Activated naive CD8-positive, alpha-beta T cell treated with anti-CD3 and anti-CD28 coated beads, Interleukin-2, amount 50 U/mL, for 24 hours (primary cell): ENCODE measurements around the gene HNRNPC.
"Not testable (repeated sequence)": the region's sequence is repeated elsewhere in the genome, so short reads cannot be mapped to it uniquely, and the experiment has no call there.

Source experiments
- ATAC-seq: fragments of 150-1000 bp; cut with Tn5 transposase; one replicate; pipeline ENCODE4 v1.10.0; 2021
- DNase-seq: peaks from one replicate; pipeline ENCODE4 v3.0.0; 2021
- H3K27ac Mint-ChIP-seq: one replicate; pipeline ENCODE4 v1.8.0; 2021; ENCODE audit warnings: mild to moderate bottlenecking, mixed read lengths
- H3K27me3 Mint-ChIP-seq: one replicate; pipeline ENCODE4 v1.8.0; 2021; ENCODE audit warnings: mixed read lengths
- H3K36me3 Mint-ChIP-seq: one replicate; pipeline ENCODE4 v1.8.0; 2021; ENCODE audit warnings: low read depth, mixed read lengths
- H3K4me1 Mint-ChIP-seq: one replicate; pipeline ENCODE4 v1.8.0; 2021; ENCODE audit warnings: mixed read lengths
- H3K4me3 Mint-ChIP-seq: one replicate; pipeline ENCODE4 v1.8.0; 2021; ENCODE audit warnings: mild to moderate bottlenecking, moderate library complexity, mixed read lengths
- H3K9me3 Mint-ChIP-seq: one replicate; pipeline ENCODE4 v1.8.0; 2021; ENCODE audit warnings: mixed read lengths

The HNRNPC gene

GRCh38 chr14:21191261-21191808 lies 77.9 kb downstream of the HNRNPC start:
- Mint-ChIP-seq H3K36me3 (no peaks in the 10 kb centered on the region), H3K27me3 (no peaks in the 10 kb centered on the region), H3K27ac (no peak overlapping the region), H3K4me1 (peaks cover 12% of the 10 kb centered on the region), H3K4me3 (peak overlapping the region; percentile 65), H3K9me3 (no peaks in the 10 kb centered on the region)
- DNase-seq (no peak), ATAC-seq (no peak)

DNA sequence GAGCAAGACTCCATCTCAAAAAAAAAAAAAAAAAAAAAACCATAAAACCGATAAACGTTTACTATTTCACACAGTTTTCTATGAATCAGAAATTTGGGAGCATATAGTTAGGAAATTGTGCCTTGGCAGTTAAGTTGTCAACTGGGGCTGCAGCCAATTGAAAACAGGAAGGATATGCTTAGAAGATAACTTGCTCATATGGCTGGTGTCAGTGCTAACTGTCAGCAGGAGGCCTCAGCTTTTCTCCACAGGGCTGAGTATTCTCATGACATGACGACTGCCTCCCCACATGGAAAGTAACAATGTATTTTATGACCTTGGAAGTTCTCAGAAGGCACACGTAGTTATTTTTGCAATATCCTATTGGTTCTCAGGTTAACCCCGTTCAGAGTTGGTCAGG lies 83.8 kb downstream of the HNRNPC start:
- peaks cover 14% of the 10 kb centered on the region for H3K9me3 Mint-ChIP-seq
- H3K4me1 Mint-ChIP-seq = no peaks in the 10 kb centered on the region
- H3K36me3 Mint-ChIP-seq = peaks cover 2% of the 10 kb centered on the region
- H3K4me3 Mint-ChIP-seq = no peak overlapping the region
- no peak overlapping the region for H3K27ac Mint-ChIP-seq
- H3K27me3 Mint-ChIP-seq = peaks cover 11% of the 10 kb centered on the region
- ATAC-seq (no peak), DNase-seq (no peak)

- DNase-seq = no peak
- Mint-ChIP-seq H3K9me3 (peaks cover 14% of the 10 kb centered on the region), H3K27me3 (peaks cover 11% of the 10 kb centered on the region), H3K4me1 (no peaks in the 10 kb centered on the region), H3K4me3 (no peak overlapping the region), H3K27ac (no peak overlapping the region), H3K36me3 (peaks cover 2% of the 10 kb centered on the region)
- ATAC-seq = no peak
Measured at GRCh38 chr14:21184254-21184653, 85.0 kb downstream of the HNRNPC start.

DNA sequence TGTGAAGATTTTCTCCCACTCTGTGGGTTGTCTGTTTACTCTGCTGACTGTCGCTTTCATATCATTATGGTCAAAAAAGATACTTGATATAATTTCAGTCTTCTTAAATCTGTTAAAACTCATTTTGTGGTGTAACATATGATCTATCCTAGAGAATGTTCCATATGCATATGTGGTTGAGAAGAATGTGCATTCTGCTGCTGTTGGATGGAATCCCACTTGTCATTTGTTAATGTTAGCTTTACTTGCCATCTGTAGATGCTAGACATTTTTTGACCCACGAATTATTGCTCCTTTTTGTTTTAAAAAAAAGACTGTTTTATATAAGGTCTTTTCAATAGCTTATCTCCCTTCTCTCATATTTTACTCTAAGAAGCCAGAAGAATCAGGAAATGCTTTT lies 87.1 kb downstream of the HNRNPC start:
- no peak for DNase-seq
- Mint-ChIP-seq H3K4me3 (no peak overlapping the region), H3K4me1 (no peaks in the 10 kb centered on the region), H3K27ac (no peak overlapping the region), H3K36me3 (peaks cover 2% of the 10 kb centered on the region), H3K9me3 (peaks cover 14% of the 10 kb centered on the region), H3K27me3 (peaks cover 13% of the 10 kb centered on the region)
- ATAC-seq = no peak

- no peaks in the 10 kb centered on the region for H3K36me3 Mint-ChIP-seq
- no peak overlapping the region for H3K4me3 Mint-ChIP-seq
- H3K27ac Mint-ChIP-seq = no peak overlapping the region
- H3K9me3 Mint-ChIP-seq = peaks cover 4% of the 10 kb centered on the region
- H3K27me3 Mint-ChIP-seq = peaks cover 18% of the 10 kb centered on the region
- DNase-seq (no peak), ATAC-seq (no peak)
- H3K4me1 Mint-ChIP-seq = no peaks in the 10 kb centered on the region
Measured at GRCh38 chr14:21171128-21171527, 98.1 kb downstream of the HNRNPC start.

- Mint-ChIP-seq H3K36me3 (no peaks in the 10 kb centered on the region), H3K4me1 (no peaks in the 10 kb centered on the region), H3K27me3 (peaks cover 20% of the 10 kb centered on the region)
Measured at GRCh38 chr14:21169573-21169972, 99.7 kb downstream of the HNRNPC start.

GRCh38 chr14:21168055-21168454 lies 101.2 kb downstream of the HNRNPC start:
- H3K27me3 Mint-ChIP-seq = peaks cover 24% of the 10 kb centered on the region
- H3K27ac Mint-ChIP-seq = no peak overlapping the region
- DNase-seq (no peak), ATAC-seq (peak; percentile 77)
- H3K9me3 Mint-ChIP-seq = peaks cover 4% of the 10 kb centered on the region
- no peaks in the 10 kb centered on the region for H3K36me3 Mint-ChIP-seq
- H3K4me3 Mint-ChIP-seq = no peak overlapping the region
- no peaks in the 10 kb centered on the region for H3K4me1 Mint-ChIP-seq

More at GRCh38 chr14:21169573-21169972, 99.7 kb downstream of the HNRNPC start:
- no peak overlapping the region for H3K4me3 Mint-ChIP-seq
- no peak overlapping the region for H3K27ac Mint-ChIP-seq
- ATAC-seq (no peak), DNase-seq (no peak)
- H3K9me3 Mint-ChIP-seq = peaks cover 4% of the 10 kb centered on the region

DNA sequence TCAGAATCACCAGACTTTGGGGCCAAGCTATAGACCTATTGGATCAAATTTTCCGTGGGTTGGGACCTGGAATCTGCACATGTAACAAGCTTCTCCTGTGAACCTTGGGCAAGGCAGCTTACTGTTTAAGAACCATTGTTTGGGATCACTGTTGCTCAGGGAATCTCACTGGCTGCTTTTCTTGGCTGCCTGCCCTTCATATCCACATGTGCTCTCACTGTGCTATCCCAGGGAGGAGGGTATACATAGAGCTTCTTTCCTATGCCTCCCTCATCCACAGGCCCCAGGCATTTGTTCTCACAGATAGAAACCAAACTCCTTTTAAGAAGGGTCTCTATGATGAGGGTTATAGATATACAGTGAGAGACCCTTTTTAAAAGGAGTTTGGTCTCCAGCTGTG lies 103.6 kb downstream of the HNRNPC start:
- not testable (repeated sequence) for ATAC-seq, H3K4me3 Mint-ChIP-seq, H3K27ac Mint-ChIP-seq, DNase-seq, H3K36me3 Mint-ChIP-seq, H3K9me3 Mint-ChIP-seq, H3K4me1 Mint-ChIP-seq
- peaks cover 17% of the 10 kb centered on the region for H3K27me3 Mint-ChIP-seq

GRCh38 chr14:21165002-21165605 lies 104.1 kb downstream of the HNRNPC start:
- not testable (repeated sequence) for H3K4me1 Mint-ChIP-seq, ATAC-seq, H3K4me3 Mint-ChIP-seq, H3K36me3 Mint-ChIP-seq, H3K9me3 Mint-ChIP-seq, DNase-seq, H3K27ac Mint-ChIP-seq
- peaks cover 17% of the 10 kb centered on the region for H3K27me3 Mint-ChIP-seq

GRCh38 chr14:21163871-21164291 lies 105.4 kb downstream of the HNRNPC start:
- no peak for DNase-seq
- Mint-ChIP-seq H3K9me3 (no peaks in the 10 kb centered on the region), H3K4me1 (no peaks in the 10 kb centered on the region), H3K27ac (no peak overlapping the region), H3K36me3 (no peaks in the 10 kb centered on the region), H3K4me3 (no peak overlapping the region), H3K27me3 (peaks cover 17% of the 10 kb centered on the region)
- ATAC-seq = no peak

DNA sequence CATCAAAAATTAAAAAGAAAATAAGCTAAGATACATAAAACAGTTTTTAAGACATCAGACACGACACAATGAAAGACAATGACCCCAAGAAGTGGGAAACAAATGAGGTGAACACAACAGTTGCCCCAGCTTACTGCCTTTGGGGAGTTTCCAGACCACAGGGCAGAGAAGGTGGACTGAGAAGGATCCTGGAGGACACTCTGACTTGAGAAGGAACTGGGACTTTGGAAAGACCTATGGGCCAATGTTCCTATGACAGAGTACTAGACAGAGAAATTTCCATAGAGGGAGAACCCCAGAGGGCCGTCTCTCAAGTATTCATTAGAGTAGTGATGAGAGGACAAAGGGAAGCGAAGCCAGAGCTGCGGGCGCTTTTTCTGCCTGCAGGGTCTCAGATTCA lies 107.2 kb downstream of the HNRNPC start:
- Mint-ChIP-seq H3K4me1 (no peaks in the 10 kb centered on the region), H3K36me3 (no peaks in the 10 kb centered on the region), H3K4me3 (no peak overlapping the region), H3K27ac (no peak overlapping the region), H3K9me3 (no peaks in the 10 kb centered on the region), H3K27me3 (peaks cover 21% of the 10 kb centered on the region)
- DNase-seq = no peak
- no peak for ATAC-seq

- Mint-ChIP-seq H3K9me3 (no peaks in the 10 kb centered on the region), H3K27ac (no peak overlapping the region), H3K27me3 (peaks cover 17% of the 10 kb centered on the region)
Measured at GRCh38 chr14:21160061-21160610, 109.1 kb downstream of the HNRNPC start.

More at GRCh38 chr14:21160061-21160610, 109.1 kb downstream of the HNRNPC start:
- Mint-ChIP-seq H3K4me1 (no peaks in the 10 kb centered on the region), H3K4me3 (no peak overlapping the region), H3K36me3 (no peaks in the 10 kb centered on the region)
- ATAC-seq (no peak), DNase-seq (no peak)
